NCI-H146 treated with DMSO at 0.1 percent for 48 hours (cell line): ENCODE measurements around the gene EGLN2.
"Not testable (repeated sequence)": the region's sequence is repeated elsewhere in the genome, so short reads cannot be mapped to it uniquely, and the experiment has no call there.

ENCODE experiments used
- DNase-seq: peaks from one replicate; lab custom pipeline; 2025; ENCODE audit not compliant: unreplicated experiment; lab: John Stamatoyannopoulos, UW

EGLN2 gene

GRCh38 chr19:40815223-40815622 is 16.2 kb downstream of the EGLN2 start:
- no peak for DNase-seq

- DNase-seq = peak; percentile 17
Observed at GRCh38 chr19:40818480-40819399, 19.7 kb downstream of the EGLN2 start.

GRCh38 chr19:40819479-40820234 is 20.7 kb downstream of the EGLN2 start:
- DNase-seq = not testable (repeated sequence)

- DNase-seq = no peak
Observed at GRCh38 chr19:40822161-40822560, 23.2 kb downstream of the EGLN2 start.

GRCh38 chr19:40822704-40823553 is 23.9 kb downstream of the EGLN2 start:
- DNase-seq = not testable (repeated sequence)

- DNase-seq = not testable (repeated sequence)
Observed at GRCh38 chr19:40824916-40825315, 25.9 kb downstream of the EGLN2 start.

- DNase-seq = not testable (repeated sequence)
Observed at GRCh38 chr19:40825460-40826095, 26.6 kb downstream of the EGLN2 start.

GRCh38 chr19:40826312-40826698 is 27.3 kb downstream of the EGLN2 start:
- DNase-seq = not testable (repeated sequence)

- DNase-seq = not testable (repeated sequence)
Observed at GRCh38 chr19:40826699-40827385, 27.9 kb downstream of the EGLN2 start.

GRCh38 chr19:40827386-40828247 is 28.6 kb downstream of the EGLN2 start:
- DNase-seq = no peak

GRCh38 chr19:40829205-40829604 is 30.2 kb downstream of the EGLN2 start:
- no peak for DNase-seq

GRCh38 chr19:40830741-40831140 is 31.8 kb downstream of the EGLN2 start:
- DNase-seq = not testable (repeated sequence)

GRCh38 chr19:40831502-40832430 is 32.8 kb downstream of the EGLN2 start:
- DNase-seq = no peak

- not testable (repeated sequence) for DNase-seq
Observed at GRCh38 chr19:40832431-40832790, 33.4 kb downstream of the EGLN2 start.

- DNase-seq = not testable (repeated sequence)
Observed at GRCh38 chr19:40833728-40834533, 34.9 kb downstream of the EGLN2 start.

- no peak for DNase-seq
Observed at GRCh38 chr19:40836754-40837429, 37.9 kb downstream of the EGLN2 start.

- DNase-seq = not testable (repeated sequence)
Observed at GRCh38 chr19:40838477-40838876, 39.5 kb downstream of the EGLN2 start.
